Thyroid gland (tissue), 4 donors: ENCODE data around the gene REXO1.

ENCODE experiments used
- POLR2A ChIP-seq, 2 donors: fragments of 450-650 bp; IDR thresholded peaks; one replicate each; pipeline ENCODE4 v1.6.1; 2017; ENCODE audit warnings: antibody characterized with exemption in 2 of 2, mild to moderate bottlenecking in 2 of 2, moderate library complexity in 1 of 2
- TF ChIP-seq, protein P1 (sequence below), 6 experiments: fragments of 200-600 bp in 3 of 6; fragments of 450-650 bp in 3 of 6; sonication (generic) in 3 of 6; IDR thresholded peaks; one replicate each; pipeline ENCODE4 v1.5.1; 2016 to 2019; ENCODE audit warnings: antibody characterized with exemption in 6 of 6, mild to moderate bottlenecking in 2 of 6, inconsistent platforms in 1 of 6, moderate library complexity in 1 of 6

DNA sequence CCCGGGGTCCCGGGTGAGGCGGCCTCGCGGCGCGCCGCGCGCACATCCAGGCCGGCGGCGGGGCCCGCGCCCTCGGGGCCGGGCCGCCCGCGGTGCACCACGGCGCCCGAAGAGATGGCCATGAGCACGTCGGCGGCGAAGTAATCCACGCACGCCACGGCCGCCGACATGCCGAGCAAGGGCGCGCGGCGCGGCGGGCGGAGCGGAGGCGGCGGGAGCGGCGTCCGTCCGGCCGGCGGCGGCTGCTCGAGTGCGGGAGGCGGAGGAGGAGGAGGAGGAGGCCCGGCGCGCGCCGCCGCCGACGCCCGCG, 15.0 kb upstream of the REXO1 start, which contains the start of gene KLF16:
- TF ChIP-seq, protein P1, sequence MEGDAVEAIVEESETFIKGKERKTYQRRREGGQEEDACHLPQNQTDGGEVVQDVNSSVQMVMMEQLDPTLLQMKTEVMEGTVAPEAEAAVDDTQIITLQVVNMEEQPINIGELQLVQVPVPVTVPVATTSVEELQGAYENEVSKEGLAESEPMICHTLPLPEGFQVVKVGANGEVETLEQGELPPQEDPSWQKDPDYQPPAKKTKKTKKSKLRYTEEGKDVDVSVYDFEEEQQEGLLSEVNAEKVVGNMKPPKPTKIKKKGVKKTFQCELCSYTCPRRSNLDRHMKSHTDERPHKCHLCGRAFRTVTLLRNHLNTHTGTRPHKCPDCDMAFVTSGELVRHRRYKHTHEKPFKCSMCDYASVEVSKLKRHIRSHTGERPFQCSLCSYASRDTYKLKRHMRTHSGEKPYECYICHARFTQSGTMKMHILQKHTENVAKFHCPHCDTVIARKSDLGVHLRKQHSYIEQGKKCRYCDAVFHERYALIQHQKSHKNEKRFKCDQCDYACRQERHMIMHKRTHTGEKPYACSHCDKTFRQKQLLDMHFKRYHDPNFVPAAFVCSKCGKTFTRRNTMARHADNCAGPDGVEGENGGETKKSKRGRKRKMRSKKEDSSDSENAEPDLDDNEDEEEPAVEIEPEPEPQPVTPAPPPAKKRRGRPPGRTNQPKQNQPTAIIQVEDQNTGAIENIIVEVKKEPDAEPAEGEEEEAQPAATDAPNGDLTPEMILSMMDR (IDR thresholded peaks at IDR 0.05), result no peak
- TF ChIP-seq POLR2A (IDR thresholded peaks at IDR 0.05), result peak in 1 of 2 donors; percentile 82
